SKM-1 (cell line): ENCODE measurements around the gene CPA4.
"Not testable (repeated sequence)": the region's sequence is repeated elsewhere in the genome, so short reads cannot be mapped to it uniquely, and the experiment has no call there.

Source experiments
- DNase-seq: peaks from one replicate; lab custom pipeline; 2025; ENCODE audit not compliant: unreplicated experiment; lab: John Stamatoyannopoulos, UW

CPA4 gene

GRCh38 chr7:130299866-130300265 lies 6.9 kb downstream of the CPA4 start:
- no peak for DNase-seq

GRCh38 chr7:130301501-130302020 lies 8.6 kb downstream of the CPA4 start:
- DNase-seq, result no peak

- DNase-seq, result no peak
Observed at GRCh38 chr7:130302649-130303048, 9.7 kb downstream of the CPA4 start.

- DNase-seq, result no peak
Observed at GRCh38 chr7:130303127-130303526, 10.2 kb downstream of the CPA4 start.

GRCh38 chr7:130303551-130303950 lies 10.6 kb downstream of the CPA4 start:
- DNase-seq, result no peak

- DNase-seq, result no peak
Observed at GRCh38 chr7:130303982-130304381, 11.0 kb downstream of the CPA4 start.

- no peak for DNase-seq
Observed at GRCh38 chr7:130304878-130305277, 11.9 kb downstream of the CPA4 start.

GRCh38 chr7:130305433-130306042 lies 12.6 kb downstream of the CPA4 start:
- DNase-seq, result no peak

GRCh38 chr7:130309986-130310385 lies 17.0 kb downstream of the CPA4 start:
- DNase-seq, result no peak

GRCh38 chr7:130314305-130314704 lies 21.3 kb downstream of the CPA4 start:
- DNase-seq, result no peak

- no peak for DNase-seq
Observed at GRCh38 chr7:130319541-130319940, 26.6 kb downstream of the CPA4 start.

- not testable (repeated sequence) for DNase-seq
Observed at GRCh38 chr7:130321542-130322229, 28.7 kb downstream of the CPA4 start.

GRCh38 chr7:130322615-130323014 lies 29.7 kb downstream of the CPA4 start:
- no peak for DNase-seq

- no peak for DNase-seq
Observed at GRCh38 chr7:130324306-130324943, 31.5 kb downstream of the CPA4 start.

- no peak for DNase-seq
Observed at GRCh38 chr7:130329681-130330080, 36.7 kb downstream of the CPA4 start.

- DNase-seq, result no peak
Observed at GRCh38 chr7:130332259-130333053, 39.5 kb downstream of the CPA4 start.

GRCh38 chr7:130333832-130334231 lies 40.9 kb downstream of the CPA4 start:
- DNase-seq, result no peak

- no peak for DNase-seq
Observed at GRCh38 chr7:130334274-130334673, 41.3 kb downstream of the CPA4 start.

GRCh38 chr7:130337410-130337971 lies 44.5 kb downstream of the CPA4 start:
- no peak for DNase-seq

- no peak for DNase-seq
Observed at GRCh38 chr7:130338233-130338632, 45.3 kb downstream of the CPA4 start.

- no peak for DNase-seq
Observed at GRCh38 chr7:130341882-130342281, 48.9 kb downstream of the CPA4 start.
